Endothelial cell of umbilical vein (primary cell): ENCODE measurements around the gene ARHGEF7. TPM values are rescaled to one million over a fixed set of nuclear protein-coding genes. Genes with fewer than 3 reads are reported as not detected.

Experiments used
- BruUV-seq: library from RNA; stranded (reverse); fragments of 400-500 nt; replicated peaks from 2 replicates; lab custom pipeline; 2021; lab: Mats Ljungman, UMichigan
- CTCF ChIA-PET: fragments of 300-600, 350-600 bp; sonication (Branson Sonifier 250); formaldehyde crosslinking; loops from one replicate; lab custom pipeline; 2021; ENCODE audit warnings: antibody characterized with exemption, inconsistent platforms; lab: Charles Lee
- POLR2A ChIA-PET: fragments of 300-600, 350-600 bp; sonication (Branson Sonifier 250); formaldehyde crosslinking; loops from one replicate; lab custom pipeline; 2021; ENCODE audit warnings: antibody characterized with exemption, inconsistent platforms; lab: Charles Lee
- DNase-seq: peaks from one replicate; pipeline ENCODE4 v3.0.0-alpha.2; 2011; ENCODE audit warnings: low read depth, low spot score
- FAIRE-seq: peaks from 2 replicates; lab custom pipeline; 2011; peaks lifted over from hg19 to GRCh38; lab: Jason Lieb, UNC
- H2AFZ ChIP-seq: 2 replicates; pipeline ENCODE4 v1.6.0; 2012; ENCODE audit warnings: low read depth, low read length, control low read depth, inconsistent platforms
- H3K27ac ChIP-seq: 2 replicates; pipeline ENCODE4 v1.5.1; 2011; ENCODE audit warnings: low read depth, mild to moderate bottlenecking, control low read depth, low read length, moderate library complexity; ENCODE audit not compliant: insufficient read depth
- H3K27me3 ChIP-seq, 2 experiments: 2 replicates each; pipeline versions ENCODE4 v1.6.0 to v1.6.1; 2011; ENCODE audit warnings: low read length in 2 of 2, mixed read lengths in 1 of 2; ENCODE audit not compliant: control insufficient read depth in 2 of 2, insufficient read depth in 2 of 2
- H3K36me3 ChIP-seq, 2 experiments: 2 replicates in 1 of 2; 3 replicates in 1 of 2; pipeline ENCODE4 v1.5.1; 2011; ENCODE audit warnings: low read length in 2 of 2, mild to moderate bottlenecking in 1 of 2, moderate library complexity in 1 of 2; ENCODE audit not compliant: control insufficient read depth in 2 of 2, insufficient read depth in 2 of 2; ENCODE audit errors: extremely low read depth in 1 of 2
- H3K4me1 ChIP-seq: 3 replicates; pipeline ENCODE4 v1.5.1; 2011; ENCODE audit warnings: mild to moderate bottlenecking, low read length; ENCODE audit not compliant: control insufficient read depth, insufficient read depth; ENCODE audit errors: extremely low read depth
- H3K4me2 ChIP-seq: 2 replicates; pipeline ENCODE4 v1.6.1; 2011; ENCODE audit warnings: low read length, control low read depth, mixed read lengths; ENCODE audit not compliant: insufficient read depth
- H3K4me3 ChIP-seq, 3 experiments: fragments of 200-600 bp in 1 of 3; sonication (generic), shearing (Covaris generic) in 1 of 3; replicated peaks in 1 of 3; 2 replicates each; pipeline ENCODE4 v1.5.1; 2011 to 2016; ENCODE audit warnings: control low read depth in 3 of 3, low read length in 3 of 3, mild to moderate bottlenecking in 2 of 3, inconsistent platforms in 1 of 3, low read depth in 1 of 3, moderate library complexity in 1 of 3; ENCODE audit not compliant: insufficient read depth in 1 of 3
- H3K79me2 ChIP-seq: 2 replicates; pipeline ENCODE4 v1.6.0; 2012; ENCODE audit warnings: low read length, inconsistent platforms; ENCODE audit not compliant: control insufficient read depth, insufficient read depth
- H3K9ac ChIP-seq: replicated peaks from 2 replicates; pipeline ENCODE3; 2011; ENCODE audit warnings: low read length, control low read depth; ENCODE audit not compliant: insufficient read depth; ENCODE audit errors: extremely low read depth
- H3K9me1 ChIP-seq: replicated peaks from 3 replicates; pipeline ENCODE4 v1.6.0; 2011; ENCODE audit warnings: mild to moderate bottlenecking, low read length; ENCODE audit not compliant: control insufficient read depth, insufficient read depth; ENCODE audit errors: extremely low read depth
- H3K9me3 ChIP-seq: replicated peaks from 2 replicates; pipeline ENCODE4 v1.5.1; 2012; ENCODE audit warnings: low read length, inconsistent platforms; ENCODE audit not compliant: control insufficient read depth, insufficient read depth
- H4K20me1 ChIP-seq: replicated peaks from 2 replicates; pipeline ENCODE3; 2011; ENCODE audit warnings: mild to moderate bottlenecking, low read length; ENCODE audit not compliant: control insufficient read depth, insufficient read depth; ENCODE audit errors: extremely low read depth
- EZH2 ChIP-seq: IDR thresholded peaks from 2 replicates; pipeline ENCODE4 v1.6.1; 2012; ENCODE audit warnings: borderline replicate concordance, low read depth, mild to moderate bottlenecking, moderate library complexity, low read length, inconsistent platforms; ENCODE audit not compliant: severe bottlenecking
- FOS ChIP-seq: IDR thresholded peaks from 2 replicates; pipeline ENCODE4 v1.6.1; 2011; ENCODE audit warnings: mild to moderate bottlenecking, low read length, moderate library complexity, borderline replicate concordance; ENCODE audit not compliant: insufficient read depth
- GATA2 ChIP-seq: IDR thresholded peaks from 2 replicates; pipeline ENCODE4 v1.7.0; 2011; ENCODE audit warnings: low read depth, mild to moderate bottlenecking, moderate library complexity, mixed read lengths, low read length; ENCODE audit not compliant: insufficient read length, insufficient read depth
- JUN ChIP-seq: IDR thresholded peaks from 2 replicates; pipeline ENCODE4 v1.6.1; 2011; ENCODE audit warnings: borderline replicate concordance, low read depth; ENCODE audit not compliant: insufficient read length, insufficient read depth
- MYC ChIP-seq: IDR thresholded peaks from one replicate; pipeline ENCODE4 v1.6.1; 2011; ENCODE audit warnings: mild to moderate bottlenecking, low read depth, low read length
- POLR2A ChIP-seq: IDR thresholded peaks from 2 replicates; pipeline ENCODE4 v1.6.1; 2012; ENCODE audit warnings: low read depth, mild to moderate bottlenecking, control low read depth, low read length
- POLR2AphosphoS5 ChIP-seq: IDR thresholded peaks from 2 replicates; pipeline ENCODE4 v1.6.1; 2012; ENCODE audit warnings: low read depth, mild to moderate bottlenecking, control low read depth, low read length, moderate library complexity; ENCODE audit not compliant: insufficient read depth
- dilution Hi-C: fragments of 300-500 bp; cut with MboI; formaldehyde crosslinking; loops from one replicate; pipeline ENCODE4 v1.15.0; 2019; ENCODE audit warnings: low sequenced_read_pairs; ENCODE audit not compliant: extremely low pct_ligation_motif_present
- intact Hi-C: fragments of 100-400 bp; cut with micrococcal nuclease; formaldehyde crosslinking; loops from one replicate; pipeline ENCODE4 v1.10.0; 2022
- polyA plus RNA-seq, 4 experiments: library from polyadenylated mRNA; depleted of rRNA in 3 of 4; stranded (reverse) in 3 of 4; unstranded in 1 of 4; fragments of >200 nt; gene quantifications; 2 replicates each; pipeline versions ENCODE4 v1.2.1 to v1.2.3, GENCODE V29; 2011 to 2012; ENCODE audit warnings: missing spikeins in 1 of 4
- total RNA-seq: library from RNA; stranded (reverse); gene quantifications from 2 replicates; pipeline ENCODE4 v1.2.3, GENCODE V29; 2021
- TF ChIP-seq, protein P1 (sequence below): IDR thresholded peaks from 2 replicates; pipeline ENCODE4 v1.6.1; 2011; ENCODE audit not compliant: insufficient read depth, insufficient read length
- TF ChIP-seq, protein P2 (sequence below), 2 donors: IDR thresholded peaks; 1 replicate in 1 of 2; 2 replicates in 1 of 2; pipeline ENCODE4 v1.5.1; 2011; ENCODE audit warnings: low read length in 2 of 2, mild to moderate bottlenecking in 2 of 2, moderate library complexity in 2 of 2, control low read depth in 1 of 2, inconsistent platforms in 1 of 2, low read depth in 1 of 2; ENCODE audit not compliant: insufficient read depth in 1 of 2; ENCODE audit errors: extremely low read depth in 1 of 2

Gene ARHGEF7
- total and polyA plus RNA-seq, 2 donors (not counting 3 experiments of a cell fraction or from before 2014, with no cell fraction given): 94.9 to 155 TPM

DNA sequence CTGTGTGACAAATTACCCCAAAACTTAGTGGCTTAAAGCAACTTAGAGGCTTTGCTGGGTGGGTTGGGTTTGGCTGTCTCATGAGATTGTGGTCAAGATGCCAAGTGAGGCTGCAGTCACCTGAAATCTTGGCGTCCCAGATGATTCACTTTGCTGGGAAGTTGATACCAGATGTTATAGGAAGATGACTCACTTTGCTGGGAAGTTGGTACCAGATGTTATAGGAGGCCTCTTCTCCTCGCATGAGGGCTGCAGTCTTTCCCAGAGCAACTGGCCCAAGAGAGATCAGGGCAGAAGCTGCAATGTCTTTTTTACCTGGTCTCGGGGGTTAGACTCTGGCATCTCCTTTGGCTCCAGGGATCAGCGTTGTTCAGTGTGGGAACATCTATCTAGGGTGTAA lies 222.1 kb downstream of the ARHGEF7 start:
- Histone ChIP-seq H3K9ac (no peak overlapping the region), H3K27ac (no peak overlapping the region), H3K4me3 (no peak overlapping the region), H3K9me1 (no peaks in the 10 kb centered on the region), H3K4me2 (no peak overlapping the region), H3K4me1 (no peaks in the 10 kb centered on the region), H2AFZ (no peak overlapping the region), H3K36me3 (no peaks in the 10 kb centered on the region), H4K20me1 (no peaks in the 10 kb centered on the region), H3K27me3 (no peaks in the 10 kb centered on the region), H3K79me2 (no peaks in the 10 kb centered on the region), H3K9me3 (no peaks in the 10 kb centered on the region)
- no peak for FAIRE-seq
- no peak for DNase-seq
- no TSS peak for BruUV-seq
- ChIA-PET POLR2A (no interaction called here), CTCF (no interaction called here)
- dilution Hi-C loops (no loop called here), intact Hi-C loops (no loop called here)
- TF ChIP-seq FOS (no peak), JUN (no peak), POLR2AphosphoS5 (no peak), GATA2 (no peak), MYC (no peak), POLR2A (no peak), EZH2 (no peak)
- TF ChIP-seq, protein P1, sequence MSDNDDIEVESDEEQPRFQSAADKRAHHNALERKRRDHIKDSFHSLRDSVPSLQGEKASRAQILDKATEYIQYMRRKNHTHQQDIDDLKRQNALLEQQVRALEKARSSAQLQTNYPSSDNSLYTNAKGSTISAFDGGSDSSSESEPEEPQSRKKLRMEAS: no peak
- TF ChIP-seq, protein P2, sequence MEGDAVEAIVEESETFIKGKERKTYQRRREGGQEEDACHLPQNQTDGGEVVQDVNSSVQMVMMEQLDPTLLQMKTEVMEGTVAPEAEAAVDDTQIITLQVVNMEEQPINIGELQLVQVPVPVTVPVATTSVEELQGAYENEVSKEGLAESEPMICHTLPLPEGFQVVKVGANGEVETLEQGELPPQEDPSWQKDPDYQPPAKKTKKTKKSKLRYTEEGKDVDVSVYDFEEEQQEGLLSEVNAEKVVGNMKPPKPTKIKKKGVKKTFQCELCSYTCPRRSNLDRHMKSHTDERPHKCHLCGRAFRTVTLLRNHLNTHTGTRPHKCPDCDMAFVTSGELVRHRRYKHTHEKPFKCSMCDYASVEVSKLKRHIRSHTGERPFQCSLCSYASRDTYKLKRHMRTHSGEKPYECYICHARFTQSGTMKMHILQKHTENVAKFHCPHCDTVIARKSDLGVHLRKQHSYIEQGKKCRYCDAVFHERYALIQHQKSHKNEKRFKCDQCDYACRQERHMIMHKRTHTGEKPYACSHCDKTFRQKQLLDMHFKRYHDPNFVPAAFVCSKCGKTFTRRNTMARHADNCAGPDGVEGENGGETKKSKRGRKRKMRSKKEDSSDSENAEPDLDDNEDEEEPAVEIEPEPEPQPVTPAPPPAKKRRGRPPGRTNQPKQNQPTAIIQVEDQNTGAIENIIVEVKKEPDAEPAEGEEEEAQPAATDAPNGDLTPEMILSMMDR (IDR thresholded peaks at IDR 0.05; ENCODE audit: extremely low read depth in 1 of 2, insufficient read depth in 1 of 2, low read depth in 1 of 2, low read length in 2 of 2): no peak
